Vagina (tissue), 2 donors: Measurements from ENCODE around the gene ADAT3. TPM values are rescaled to one million over a fixed set of nuclear protein-coding genes. Genes with fewer than 3 reads are reported as not detected.
"Not testable (repeated sequence)": the region's sequence is repeated elsewhere in the genome, so short reads cannot be mapped to it uniquely, and the experiment has no call there.

Experiments
- DNase-seq, 2 donors: peaks; one replicate each; pipeline ENCODE4 v3.0.0-alpha.2; 2017; ENCODE audit errors: extremely low spot score in 2 of 2
- H3K27ac ChIP-seq: fragments of 200-600 bp; sonication (generic); one replicate; pipeline ENCODE4 v1.5.1; 2019
- H3K27me3 ChIP-seq: fragments of 200-600 bp; sonication (generic); one replicate; pipeline ENCODE4 v1.5.1; 2019
- H3K36me3 ChIP-seq, 2 donors: fragments of 200-600 bp; sonication (generic); one replicate each; pipeline ENCODE4 v1.5.1; 2017 to 2019
- H3K4me1 ChIP-seq: fragments of 200-600 bp; sonication (generic); one replicate; pipeline ENCODE4 v1.5.1; 2019
- H3K4me3 ChIP-seq, 2 donors: fragments of 200-600 bp; sonication (generic); 1 replicate in 1 of 2; 2 replicates in 1 of 2; pipeline ENCODE4 v1.5.1; 2016 to 2019
- H3K9me3 ChIP-seq: fragments of 200-600 bp; sonication (generic); one replicate; pipeline ENCODE4 v1.5.1; 2019
- CTCF ChIP-seq, 3 experiments: fragments of 450-650 bp in 2 of 3; fragments of 200-600 bp in 1 of 3; sonication (generic) in 1 of 3; IDR thresholded peaks; one replicate each; pipeline ENCODE4 v1.5.1; 2017 to 2019; ENCODE audit warnings: antibody characterized with exemption in 3 of 3, mild to moderate bottlenecking in 2 of 3, moderate library complexity in 2 of 3
- POLR2A ChIP-seq, 2 donors: fragments of 450-650 bp; IDR thresholded peaks; one replicate each; pipeline ENCODE4 v1.6.1; 2017; ENCODE audit warnings: antibody characterized with exemption in 2 of 2, mild to moderate bottlenecking in 2 of 2, moderate library complexity in 2 of 2
- POLR2AphosphoS5 ChIP-seq, 2 donors: sonication (generic); formaldehyde crosslinking; IDR thresholded peaks; one replicate each; pipeline ENCODE4 v1.9.0; 2017; ENCODE audit warnings: antibody characterized with exemption in 2 of 2, mild to moderate bottlenecking in 2 of 2, low read depth in 1 of 2; ENCODE audit not compliant: insufficient read depth in 1 of 2
- intact Hi-C: fragments of 100-400 bp; cut with DNase I; formaldehyde crosslinking; loops from one replicate; pipeline ENCODE4 v1.15.1; 2023
- total RNA-seq: library from RNA; depleted of rRNA; stranded (reverse); fragments of >200 nt; gene quantifications from one replicate; pipeline ENCODE4 v1.2.3, GENCODE V29; 2016

The ADAT3 gene
- total RNA-seq, 1 donor from 2014 or later, result 5.2 TPM

GRCh38 chr19:1873524-1874473, 31.4 kb upstream of the ADAT3 start:
- H3K4me1 ChIP-seq, result peaks cover 51% of the 10 kb centered on the region
- H3K27ac ChIP-seq, result peak overlapping the region; percentile 48

GRCh38 chr19:1874554-1875185, 30.5 kb upstream of the ADAT3 start:
- DNase-seq, result no peak
- H3K27me3 ChIP-seq, result no peaks in the 10 kb centered on the region
- peak overlapping the region; percentile 85 for H3K27ac ChIP-seq
- H3K9me3 ChIP-seq, result no peaks in the 10 kb centered on the region
- TF ChIP-seq POLR2AphosphoS5 (IDR thresholded peaks at IDR 0.05; ENCODE audit: insufficient read depth in 1 of 2, low read depth in 1 of 2) (no peak), POLR2A (IDR thresholded peaks at IDR 0.05) (no peak), CTCF (IDR thresholded peaks at IDR 0.05) (no peak)
- peaks cover 51% of the 10 kb centered on the region for H3K4me1 ChIP-seq
- intact Hi-C loops, result loop anchor here (10.0 kb wide), 1 partner anchor 140 kb away; the partner anchor contains the start of gene BTBD2
- H3K4me3 ChIP-seq, result peak overlapping the region; percentile 81 to 87
- H3K36me3 ChIP-seq, result no peaks in the 10 kb centered on the region

More at GRCh38 chr19:1873524-1874473, 31.4 kb upstream of the ADAT3 start:
- no peak for TF ChIP-seq POLR2AphosphoS5 (IDR thresholded peaks at IDR 0.05; ENCODE audit: insufficient read depth in 1 of 2, low read depth in 1 of 2)
- no peak for TF ChIP-seq POLR2A (IDR thresholded peaks at IDR 0.05)
- TF ChIP-seq CTCF (IDR thresholded peaks at IDR 0.05), result no peak
- H3K9me3 ChIP-seq, result no peaks in the 10 kb centered on the region
- no peaks in the 10 kb centered on the region for H3K36me3 ChIP-seq
- peak overlapping the region; percentile 1 to 37 for H3K4me3 ChIP-seq
- H3K27me3 ChIP-seq, result no peaks in the 10 kb centered on the region
- intact Hi-C loops, result loop anchor here (10.0 kb wide), 1 partner anchor 141 kb away; the partner anchor contains the start of gene BTBD2
- no peak for DNase-seq

GRCh38 chr19:1875265-1875645, 29.9 kb upstream of the ADAT3 start:
- DNase-seq, H3K9me3 ChIP-seq, H3K27me3 ChIP-seq, H3K36me3 ChIP-seq: not testable (repeated sequence)
- Histone ChIP-seq H3K27ac (peak overlapping the region; percentile 85), H3K4me3 (peak overlapping the region; percentile 81 to 87), H3K4me1 (peaks cover 56% of the 10 kb centered on the region)
- intact Hi-C loops, result loop anchor here (10.0 kb wide), 1 partner anchor 140 kb away; the partner anchor contains the start of gene BTBD2

- H3K27me3 ChIP-seq, result no peaks in the 10 kb centered on the region
- no peaks in the 10 kb centered on the region for H3K36me3 ChIP-seq
- peaks cover 62% of the 10 kb centered on the region for H3K4me1 ChIP-seq
- intact Hi-C loops, result loop anchor here (10.0 kb wide), 1 partner anchor 139 kb away; the partner anchor contains the start of gene BTBD2
- peak in 1 of 2 donors; percentile 96 for DNase-seq
- peak overlapping the region; percentile 85 for H3K27ac ChIP-seq
- no peak for TF ChIP-seq CTCF (IDR thresholded peaks at IDR 0.05)
- TF ChIP-seq POLR2AphosphoS5 (IDR thresholded peaks at IDR 0.05; ENCODE audit: insufficient read depth in 1 of 2, low read depth in 1 of 2), result peak; percentile 91 to 95
- peak in 1 of 2 donors; percentile 68 for TF ChIP-seq POLR2A (IDR thresholded peaks at IDR 0.05)
- H3K9me3 ChIP-seq, result no peaks in the 10 kb centered on the region
- peak overlapping the region; percentile 81 to 87 for H3K4me3 ChIP-seq
These were observed 29.3 kb upstream of the ADAT3 start for GRCh38 chr19:1875646-1876495.

- Histone ChIP-seq H3K27ac (peak overlapping the region; percentile 85), H3K4me1 (peaks cover 66% of the 10 kb centered on the region), H3K4me3 (peak overlapping the region; percentile 81 to 87)
- peak in 1 of 2 donors; percentile 95 for DNase-seq
- H3K27me3 ChIP-seq, H3K9me3 ChIP-seq, H3K36me3 ChIP-seq: not testable (repeated sequence)
- intact Hi-C loops, result loop anchor here (10.0 kb wide), 1 partner anchor 138 kb away; the partner anchor contains the start of gene BTBD2
These were observed 28.5 kb upstream of the ADAT3 start for GRCh38 chr19:1876496-1877279.

GRCh38 chr19:1877280-1877660, 27.9 kb upstream of the ADAT3 start:
- not testable (repeated sequence) for H3K27ac ChIP-seq
- H3K4me1 ChIP-seq, result peaks cover 66% of the 10 kb centered on the region
- peak overlapping the region in 1 of 2 donors; percentile 87 for H3K4me3 ChIP-seq

GRCh38 chr19:1878583-1878982, 26.6 kb upstream of the ADAT3 start:
- DNase-seq, H3K9me3 ChIP-seq, H3K27me3 ChIP-seq, H3K27ac ChIP-seq, H3K36me3 ChIP-seq, H3K4me3 ChIP-seq: not testable (repeated sequence)
- intact Hi-C loops, result loop anchor here (10.0 kb wide), 1 partner anchor 136 kb away; the partner anchor contains the start of gene BTBD2
- peaks cover 66% of the 10 kb centered on the region for H3K4me1 ChIP-seq

More at GRCh38 chr19:1877280-1877660, 27.9 kb upstream of the ADAT3 start:
- H3K27me3 ChIP-seq, H3K9me3 ChIP-seq, H3K36me3 ChIP-seq, DNase-seq: not testable (repeated sequence)
- intact Hi-C loops, result loop anchor here (10.0 kb wide), 1 partner anchor 138 kb away; the partner anchor contains the start of gene BTBD2

- not testable (repeated sequence) for H3K4me3 ChIP-seq, H3K27ac ChIP-seq, H3K27me3 ChIP-seq, H3K36me3 ChIP-seq, H3K9me3 ChIP-seq, DNase-seq
- intact Hi-C loops, result loop anchor here (10.0 kb wide), 1 partner anchor 135 kb away; the partner anchor contains the start of gene BTBD2
- peaks cover 66% of the 10 kb centered on the region for H3K4me1 ChIP-seq
These were observed 25.2 kb upstream of the ADAT3 start for GRCh38 chr19:1879982-1880381.
